Activated CD8-positive, alpha-beta memory T cell treated with anti-CD3 and anti-CD28 coated beads for 1 hour (primary cell): ENCODE measurements around the gene ANKLE2.

Experiments used
- DNase-seq, 2 donors: peaks; one replicate each; pipeline ENCODE4 v3.0.0-alpha.2; 2020; ENCODE audit warnings: low read depth in 1 of 2; ENCODE audit errors: extremely low read depth in 1 of 2

Gene ANKLE2

DNA sequence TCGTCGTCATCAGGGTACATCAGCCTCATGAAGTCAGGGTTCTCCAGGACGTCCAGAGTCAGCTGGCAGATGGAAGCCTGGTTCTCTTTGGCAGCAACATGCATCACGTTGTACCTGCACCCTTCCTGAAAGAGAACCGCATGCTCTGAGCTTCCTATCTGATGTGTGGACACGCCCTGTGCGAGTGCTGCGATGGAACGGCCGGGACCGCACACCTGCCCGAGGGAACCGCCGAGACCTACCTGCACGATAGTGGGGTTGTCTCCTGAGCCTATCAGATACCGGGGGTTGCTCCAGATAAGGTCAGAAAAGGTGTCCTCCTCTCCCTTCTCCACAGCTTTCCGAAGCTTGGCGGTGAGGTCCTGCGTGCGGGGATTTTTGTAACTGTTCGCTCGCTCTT lies 13.7 kb downstream of the ANKLE2 start:
- DNase-seq = no peak

GRCh38 chr12:132747395-132747794 lies 14.2 kb downstream of the ANKLE2 start:
- DNase-seq = no peak

DNA sequence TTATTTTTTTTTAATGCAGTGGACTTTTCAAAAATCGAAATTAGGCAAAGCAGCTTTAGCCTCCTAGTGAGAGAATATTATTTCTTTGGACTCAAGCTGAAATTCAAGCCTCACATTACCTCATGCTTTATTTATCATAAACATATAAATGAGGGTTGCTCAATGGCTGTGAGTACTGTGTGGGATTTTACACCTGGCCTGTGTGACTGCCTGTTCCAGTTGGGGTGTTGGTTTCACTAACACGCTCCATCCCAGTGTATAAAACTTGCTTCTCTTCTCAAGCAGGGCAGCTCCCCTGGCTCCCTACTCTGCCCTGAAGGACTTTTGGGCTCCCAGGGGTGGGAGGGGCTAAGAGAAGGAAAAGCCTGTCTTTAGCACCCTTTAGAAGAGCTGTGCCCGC lies 15.0 kb downstream of the ANKLE2 start:
- no peak for DNase-seq

DNA sequence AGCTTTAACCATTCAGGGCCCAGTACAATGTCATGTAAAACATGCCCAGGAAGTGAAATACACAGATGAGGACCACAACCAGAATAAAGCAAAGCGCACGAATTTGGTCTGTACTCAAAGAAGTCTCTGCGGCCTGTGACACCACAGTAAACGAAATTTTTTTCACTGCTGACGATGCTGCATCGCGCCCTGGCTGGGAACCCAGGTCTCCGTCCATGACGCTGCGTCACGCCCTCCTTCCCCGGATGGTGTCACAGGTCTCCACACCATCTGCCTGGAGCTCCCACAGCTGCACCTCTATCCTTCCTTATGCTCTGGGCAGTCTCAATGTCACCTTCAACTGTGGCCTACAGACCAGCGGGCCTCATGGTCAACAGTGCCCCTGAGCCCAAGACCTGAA lies 17.8 kb downstream of the ANKLE2 start:
- DNase-seq = no peak

DNA sequence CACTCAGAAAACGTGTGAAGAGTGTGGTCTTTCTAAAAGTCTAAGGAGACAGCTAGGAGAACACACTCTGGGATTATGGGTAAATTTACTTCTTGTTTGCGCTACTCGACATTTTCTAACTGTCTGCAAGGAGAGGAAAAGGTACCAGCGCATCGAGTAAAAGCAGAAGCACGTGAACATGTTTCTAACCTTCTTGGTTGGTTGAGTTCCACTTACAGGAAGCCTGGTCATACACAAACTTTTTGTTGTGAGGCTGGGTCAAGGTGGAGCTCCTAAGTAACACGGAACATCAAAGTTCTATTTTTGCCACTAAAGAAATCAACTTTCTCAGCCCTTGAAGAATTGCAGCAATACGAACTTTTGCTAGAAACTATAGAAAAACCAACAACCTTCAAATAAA lies 20.0 kb downstream of the ANKLE2 start:
- DNase-seq = no peak

DNA sequence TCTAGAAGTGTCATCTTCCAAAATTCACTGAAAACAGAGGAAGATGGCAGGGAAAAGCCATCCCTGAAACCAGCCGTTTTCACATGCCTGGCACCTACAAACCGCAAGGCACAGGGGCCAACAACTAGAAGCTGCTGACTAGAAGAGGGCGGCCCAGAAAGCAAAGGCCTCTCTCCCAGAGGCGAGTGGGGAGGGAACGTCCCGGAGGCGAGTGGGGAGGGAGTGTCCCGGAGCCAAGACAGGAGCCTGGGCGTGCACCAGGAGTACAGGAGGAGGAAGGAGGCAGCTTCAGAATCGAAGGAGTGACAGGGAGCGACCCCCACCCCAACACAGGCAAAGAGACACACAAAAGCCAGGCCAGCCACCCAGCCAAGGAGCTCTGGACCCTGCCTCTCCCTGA lies 21.0 kb downstream of the ANKLE2 start:
- DNase-seq = no peak

GRCh38 chr12:132740313-132740646 lies 21.4 kb downstream of the ANKLE2 start:
- no peak for DNase-seq

GRCh38 chr12:132739600-132740312 lies 21.9 kb downstream of the ANKLE2 start:
- DNase-seq = no peak

DNA sequence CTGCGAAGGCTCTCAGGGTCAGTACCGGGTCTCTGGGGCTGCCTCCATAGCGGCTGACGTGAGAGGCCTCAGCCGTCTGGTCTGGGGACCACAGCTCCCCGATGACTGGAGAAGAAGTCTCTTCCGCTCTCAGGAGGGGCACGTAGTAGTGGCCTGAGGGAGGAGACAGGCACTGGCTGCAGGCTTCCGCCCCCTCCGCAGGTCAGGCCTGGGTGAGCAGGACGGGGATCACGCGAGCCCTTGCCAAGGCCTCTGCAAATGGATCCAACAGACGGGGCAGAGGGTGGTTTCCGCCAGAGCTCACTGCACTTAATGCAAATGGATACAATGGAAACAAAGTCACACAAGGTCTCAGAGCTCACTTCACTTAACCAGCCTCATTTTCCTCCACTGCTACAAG lies 24.7 kb downstream of the ANKLE2 start:
- DNase-seq = no peak

DNA sequence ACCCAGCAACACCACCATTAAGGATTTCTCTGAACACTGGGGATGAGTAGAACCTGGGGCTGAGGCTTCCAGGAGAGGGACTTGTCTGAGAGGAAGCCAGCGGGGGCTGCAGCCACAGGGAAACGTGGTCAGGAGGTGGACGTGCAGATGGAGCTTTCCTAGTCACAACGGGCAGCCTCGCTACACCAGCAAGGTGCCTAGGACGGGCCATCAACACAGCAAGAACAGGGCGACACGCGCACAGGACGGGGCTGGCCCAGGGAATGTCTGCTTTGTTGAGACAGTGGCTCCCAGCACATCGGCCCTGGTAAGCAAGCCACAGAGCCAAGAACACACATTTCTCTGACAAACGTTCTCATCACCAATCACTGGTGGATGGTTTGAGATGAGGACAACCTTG lies 25.3 kb downstream of the ANKLE2 start:
- DNase-seq = no peak

DNA sequence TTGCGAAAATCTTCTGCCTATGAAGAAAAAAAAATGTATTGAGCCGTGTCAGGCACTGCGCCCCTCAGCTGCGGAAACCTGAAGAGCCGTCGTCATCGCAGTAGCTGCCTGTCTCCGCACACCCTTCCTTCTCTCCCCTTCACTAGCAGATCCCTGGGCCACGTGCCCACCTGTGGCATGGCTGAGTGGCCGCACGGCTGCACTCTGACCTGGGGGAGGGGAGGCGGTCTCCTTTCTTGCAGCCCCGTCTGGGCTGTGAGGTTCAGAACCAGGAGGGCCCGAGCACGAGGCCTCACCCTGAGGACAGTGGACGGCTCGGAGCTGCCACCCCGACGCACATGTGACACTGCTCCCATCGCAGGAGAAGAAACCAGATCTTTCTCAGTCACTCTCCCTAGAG lies 26.1 kb downstream of the ANKLE2 start:
- no peak for DNase-seq

GRCh38 chr12:132734206-132734605 lies 27.4 kb downstream of the ANKLE2 start:
- no peak for DNase-seq

- no peak for DNase-seq
Measured at GRCh38 chr12:132731574-132731973, 30.1 kb downstream of the ANKLE2 start.

GRCh38 chr12:132730353-132730752 lies 31.3 kb downstream of the ANKLE2 start:
- DNase-seq = no peak

- no peak for DNase-seq
Measured at GRCh38 chr12:132729541-132730320, 31.9 kb downstream of the ANKLE2 start.

DNA sequence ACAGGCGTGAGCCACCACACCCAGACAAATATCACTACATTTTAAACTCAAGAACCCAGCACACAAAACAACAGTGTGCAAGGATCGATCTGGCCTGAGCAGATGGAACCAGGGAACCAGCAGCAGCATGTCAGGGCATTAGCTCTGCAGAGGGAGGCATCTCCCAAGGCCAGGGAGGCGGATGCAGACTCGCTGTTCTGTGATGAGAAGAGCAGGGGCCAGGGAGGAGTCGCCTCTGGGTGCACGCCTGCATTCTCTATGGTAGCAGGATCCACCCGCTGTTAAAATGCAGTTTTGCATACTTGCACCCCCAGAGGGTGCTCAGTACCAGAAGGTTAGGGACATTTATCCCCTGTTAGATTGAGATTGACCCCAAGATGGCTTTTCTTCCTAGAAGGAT lies 33.1 kb downstream of the ANKLE2 start:
- DNase-seq = no peak

DNA sequence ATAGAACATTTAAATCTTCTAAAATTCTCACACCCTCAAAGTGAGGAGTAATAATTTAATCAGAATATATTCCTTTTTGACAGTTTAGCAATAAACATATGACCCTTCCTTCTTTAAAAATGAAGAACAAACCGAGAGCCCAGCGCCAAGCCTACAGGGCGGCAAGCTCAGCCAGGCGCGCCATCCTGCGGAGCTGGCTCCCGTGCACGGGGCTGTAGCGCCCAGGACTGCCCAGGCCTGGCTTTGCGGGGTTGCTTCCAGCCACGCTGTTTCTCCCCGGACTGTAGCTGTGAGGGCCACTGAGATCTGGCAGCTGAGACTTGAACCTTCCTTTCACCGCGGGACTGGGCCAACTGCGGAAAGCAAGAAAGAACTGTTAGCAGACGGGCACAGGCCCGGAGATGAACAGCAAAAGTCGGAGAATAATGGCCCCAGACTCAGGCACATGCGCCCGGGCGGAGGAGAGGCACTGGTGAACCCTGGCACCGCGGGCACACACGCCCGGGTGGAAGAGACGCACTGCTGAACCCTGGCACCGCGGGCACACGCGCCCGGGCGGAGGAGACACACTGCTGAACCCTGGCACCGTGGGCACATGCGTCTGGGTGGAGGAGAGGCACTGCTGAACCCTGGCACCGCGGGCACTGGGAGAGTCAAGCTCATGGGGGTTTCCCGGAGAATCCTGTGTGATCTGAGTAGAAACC lies 34.4 kb downstream of the ANKLE2 start:
- DNase-seq = no peak

DNA sequence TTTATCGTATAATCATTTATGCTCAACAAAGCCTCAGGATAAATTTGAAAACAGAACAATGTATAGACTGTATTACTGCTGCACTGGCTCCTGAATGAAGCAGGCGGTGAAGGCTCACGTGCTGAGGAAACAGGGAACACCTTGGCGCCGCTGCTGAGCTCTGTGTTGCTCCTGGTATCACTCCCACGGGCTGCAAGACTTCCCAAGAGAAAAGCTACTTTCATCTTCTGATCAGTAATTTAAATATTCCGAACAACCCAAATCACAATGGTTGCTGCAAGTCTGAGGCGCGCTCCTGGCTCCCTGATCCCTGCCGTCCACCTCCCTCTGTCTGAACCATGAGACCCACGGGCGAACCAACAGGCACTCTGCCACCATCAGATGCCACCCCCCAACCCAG lies 35.2 kb downstream of the ANKLE2 start:
- no peak for DNase-seq

DNA sequence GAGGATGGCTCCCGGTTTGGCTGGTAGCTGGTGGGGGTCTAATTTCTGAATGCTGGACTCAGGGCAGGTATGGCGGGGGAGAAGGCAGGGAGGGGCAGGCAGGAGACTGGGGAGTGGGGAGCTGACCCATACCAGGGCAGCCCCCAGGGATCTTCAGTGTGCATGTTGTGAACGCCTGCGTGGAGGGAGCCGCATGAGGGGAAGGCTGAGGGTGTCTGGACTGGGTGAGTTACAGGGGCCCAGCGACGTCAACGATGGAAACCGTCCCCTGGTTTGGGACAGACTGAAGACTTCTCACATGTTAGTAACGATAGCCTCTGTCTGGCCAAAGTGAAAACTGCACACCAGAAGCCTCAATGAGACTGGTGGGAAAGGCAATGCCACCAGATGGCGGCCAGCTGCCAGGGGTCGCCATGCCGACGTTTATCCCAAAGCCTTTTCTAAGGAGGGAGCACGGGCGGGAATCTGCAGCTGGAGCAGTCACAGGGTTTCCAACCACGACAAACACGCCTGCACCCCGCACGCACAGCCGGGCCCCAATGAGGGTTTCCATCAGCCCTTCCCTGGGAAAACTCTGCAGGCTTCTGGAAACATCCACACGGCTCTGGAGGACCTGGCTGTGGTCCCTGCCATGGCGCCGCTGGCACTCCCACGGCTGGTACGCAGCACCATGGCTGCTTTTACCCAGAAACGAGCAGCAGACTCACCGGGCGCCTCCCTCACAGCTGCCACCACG lies 37.0 kb downstream of the ANKLE2 start:
- DNase-seq = no peak

GRCh38 chr12:132723764-132724140 lies 37.9 kb downstream of the ANKLE2 start:
- DNase-seq = no peak

- no peak for DNase-seq
Measured at GRCh38 chr12:132723015-132723763, 38.4 kb downstream of the ANKLE2 start.
